Measurements from ENCODE around the gene YARS1.
"Not testable (repeated sequence)": the region's sequence is repeated elsewhere in the genome, so short reads cannot be mapped to it uniquely, and the experiment has no call there.

YARS1 gene

DNA sequence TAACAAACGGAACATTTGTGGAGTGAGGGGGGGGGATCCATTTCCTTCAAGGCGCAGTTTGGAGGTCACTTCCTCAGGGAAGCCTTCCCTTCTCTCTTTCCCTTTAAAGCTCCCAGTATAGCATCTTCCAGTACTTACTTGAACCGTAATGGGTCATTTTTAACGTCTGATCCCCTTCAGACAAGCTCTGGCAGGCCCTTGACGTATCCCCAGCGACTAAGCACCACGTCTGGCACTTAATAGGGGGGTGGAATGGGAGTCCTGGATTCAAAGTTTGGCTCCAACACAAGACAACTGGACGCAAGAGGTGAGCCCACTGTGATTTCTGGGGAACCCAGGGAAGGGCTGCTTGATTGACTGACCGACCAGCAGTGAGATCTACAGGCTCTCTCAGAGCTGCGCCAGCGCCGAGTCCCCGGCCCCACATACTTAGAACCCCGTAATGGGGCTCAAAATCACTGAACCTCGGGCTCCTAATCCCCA lies 441 bp downstream of the YARS1 start:
- DNase-seq: no peak

DNA sequence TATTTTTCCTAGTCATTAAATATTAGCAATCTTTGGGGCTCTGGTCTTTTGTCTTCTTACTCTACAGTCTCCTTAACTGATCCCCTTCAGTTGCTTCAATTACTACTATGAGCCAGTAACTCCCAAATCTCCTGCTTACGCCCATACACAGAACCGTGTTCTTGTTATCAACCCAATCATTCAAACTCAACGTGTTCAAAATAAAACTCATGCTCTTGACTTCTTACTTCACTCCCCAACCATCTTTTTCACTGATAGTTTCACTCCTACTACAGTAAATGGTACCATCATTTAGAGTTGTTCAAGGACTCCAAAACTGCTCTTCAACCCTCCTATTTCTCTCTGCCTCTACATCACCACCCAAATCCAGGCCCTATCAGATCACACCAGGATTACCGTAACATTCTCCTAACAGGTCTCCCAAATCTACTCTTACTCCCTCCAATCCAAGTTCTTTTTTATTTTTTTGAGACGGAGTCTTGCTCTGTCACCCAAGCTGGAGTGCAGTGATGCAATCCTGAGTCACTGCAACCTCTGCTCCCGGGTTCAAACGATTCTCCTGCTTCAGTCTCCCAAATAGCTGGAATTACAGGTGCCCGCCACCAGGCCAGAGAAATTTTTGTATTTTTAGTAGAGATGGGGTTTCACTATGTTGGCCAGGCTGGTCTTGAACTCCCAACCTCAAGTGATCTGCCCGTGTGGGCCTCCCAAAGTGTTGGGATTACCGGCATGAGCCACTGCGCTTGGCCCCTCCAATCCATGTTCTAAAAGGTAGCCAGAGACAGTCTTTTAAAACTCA lies 3.0 kb downstream of the YARS1 start:
- no peak for DNase-seq

DNA sequence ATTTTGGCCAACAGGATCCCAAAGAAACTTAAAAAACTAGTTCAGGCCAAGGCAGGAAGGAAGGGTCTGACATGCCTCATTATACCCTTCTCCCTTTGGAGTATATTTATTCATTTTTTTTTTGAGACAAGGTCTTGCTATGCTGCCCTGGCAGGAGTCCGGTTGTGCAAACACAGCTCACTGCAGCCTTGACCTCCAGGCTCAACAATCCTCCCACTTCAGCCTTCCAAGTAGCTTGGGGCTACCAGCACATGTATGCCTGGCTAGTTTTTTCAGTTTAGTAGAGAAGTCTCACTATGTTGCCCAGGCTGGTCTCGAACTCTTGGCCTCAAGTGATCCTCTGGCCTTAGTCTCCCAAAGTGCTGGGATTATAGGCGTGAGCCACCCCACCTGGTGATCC lies 5.2 kb downstream of the YARS1 start:
- no peak for DNase-seq

DNA sequence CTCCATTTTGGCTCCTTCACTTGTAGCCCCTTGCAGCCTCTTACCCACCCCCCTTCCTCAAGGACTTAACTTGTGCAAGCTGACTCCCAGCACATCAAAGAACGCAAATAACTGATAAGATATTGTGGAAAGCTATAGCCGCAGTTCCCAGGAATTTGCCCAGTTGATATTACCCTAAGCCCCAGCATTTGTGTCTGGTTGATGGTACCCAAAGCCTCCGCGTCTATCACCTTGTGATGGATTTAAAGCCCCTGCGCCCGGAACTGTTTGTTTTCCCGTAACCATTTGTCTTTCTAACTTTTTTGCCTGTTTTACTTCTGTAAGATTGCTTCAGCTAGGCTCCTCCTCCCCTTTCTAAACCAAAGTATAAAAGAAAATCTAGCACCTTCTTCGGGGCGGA lies 5.9 kb downstream of the YARS1 start:
- DNase-seq: no peak

DNA sequence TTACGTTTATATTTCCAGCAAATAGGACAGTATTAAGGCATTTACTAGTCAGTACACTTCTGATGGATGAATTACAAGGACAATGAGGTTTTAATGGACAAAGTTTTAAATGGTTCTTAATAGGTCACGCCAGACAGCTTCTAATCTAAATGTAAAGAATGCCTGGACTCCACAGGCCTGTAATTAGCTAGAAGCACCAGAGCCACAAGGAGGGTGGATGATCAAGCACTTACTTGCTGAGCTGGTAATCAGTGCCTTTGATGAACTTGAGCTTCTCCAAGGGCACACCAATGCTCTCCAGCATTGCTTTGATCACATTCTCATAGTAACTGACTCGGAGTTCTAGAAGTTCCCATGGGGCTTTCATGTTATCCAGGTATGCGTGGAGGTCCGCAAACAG lies 6.8 kb downstream of the YARS1 start:
- no peak for DNase-seq

DNA sequence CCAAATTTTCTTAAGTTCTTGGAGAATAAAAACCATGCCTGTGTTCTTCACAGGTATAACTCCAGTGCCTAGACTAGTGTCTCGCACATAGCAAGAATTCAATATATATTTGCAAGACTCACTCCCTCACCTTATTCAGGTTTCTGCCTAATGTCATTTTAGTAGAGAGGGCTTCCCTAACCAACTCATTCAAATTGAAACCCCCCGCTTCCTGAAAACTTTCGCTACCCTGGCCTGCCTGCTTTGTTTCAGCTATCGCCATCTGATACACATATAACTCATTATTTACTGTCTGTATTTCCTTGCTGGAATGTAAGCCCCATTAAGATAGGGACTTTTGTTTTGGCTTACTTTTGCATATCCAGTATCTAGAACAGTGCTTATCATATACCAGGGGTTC lies 8.6 kb downstream of the YARS1 start:
- DNase-seq: no peak

DNA sequence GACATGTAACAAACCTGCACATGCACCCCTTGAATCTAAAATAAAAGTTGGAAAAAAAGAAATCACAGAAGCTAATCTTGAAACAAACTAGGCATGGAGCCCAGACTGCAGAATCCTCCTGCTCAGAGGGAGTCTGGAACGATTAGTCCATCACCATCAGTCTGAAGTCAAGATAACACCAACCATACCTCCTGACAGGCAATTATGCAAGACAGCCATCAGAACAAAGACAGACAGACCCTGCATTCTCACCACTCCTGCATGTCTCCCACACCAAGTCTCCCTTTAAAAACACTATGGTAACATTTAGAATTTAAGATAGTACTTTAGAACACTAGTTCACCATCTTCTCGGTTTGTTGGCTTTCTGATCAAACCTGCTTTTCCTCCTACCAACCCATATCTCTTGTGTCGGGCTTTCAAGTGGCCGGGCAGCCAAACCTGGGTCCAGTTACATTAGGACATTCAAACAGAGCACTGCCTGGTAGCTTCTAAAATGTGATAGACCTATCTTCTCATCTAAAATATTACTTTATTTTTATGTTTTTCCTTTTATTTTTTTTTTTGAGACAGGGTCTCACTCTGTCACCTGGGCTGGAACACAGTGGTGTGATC lies 10.1 kb downstream of the YARS1 start:
- no peak for DNase-seq

DNA sequence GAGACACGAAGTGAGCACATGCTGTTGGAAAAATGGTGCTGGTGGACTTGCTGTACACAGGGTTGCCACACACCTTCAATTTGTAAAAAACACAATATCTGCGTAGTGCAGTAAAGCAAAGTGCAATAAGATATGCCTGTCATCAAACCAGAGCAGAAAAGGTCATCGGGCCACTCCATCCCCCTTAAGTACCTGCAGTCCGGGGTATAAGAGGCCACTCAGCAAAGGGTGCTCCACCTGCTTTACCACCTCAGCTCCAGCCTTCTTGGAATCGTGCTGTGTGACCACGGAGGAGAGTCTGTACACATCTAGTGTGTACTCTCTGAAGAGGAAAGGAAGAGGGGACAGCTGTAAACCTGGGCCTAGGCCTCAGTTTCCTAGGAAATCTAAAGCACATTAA lies 10.9 kb downstream of the YARS1 start:
- DNase-seq: no peak

DNA sequence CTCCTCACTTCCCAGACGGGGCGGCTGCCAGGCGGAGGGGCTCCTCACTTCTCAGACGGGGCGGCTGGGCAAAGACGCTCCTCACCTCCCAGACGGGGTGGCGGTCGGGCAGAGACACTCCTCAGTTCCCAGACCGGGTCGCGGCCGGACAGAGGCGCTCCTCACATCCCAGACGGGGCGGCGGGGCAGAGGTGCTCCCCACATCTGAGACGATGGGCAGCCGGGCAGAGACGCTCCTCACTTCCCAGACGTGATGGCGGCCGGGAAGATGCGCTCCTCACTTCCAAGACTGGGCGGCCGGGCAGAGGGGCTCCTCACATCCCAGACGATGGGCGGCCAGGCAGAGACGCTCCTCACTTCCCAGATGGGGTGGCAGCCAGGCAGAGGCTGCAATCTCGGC lies 12.7 kb downstream of the YARS1 start:
- not testable (repeated sequence) for DNase-seq

DNA sequence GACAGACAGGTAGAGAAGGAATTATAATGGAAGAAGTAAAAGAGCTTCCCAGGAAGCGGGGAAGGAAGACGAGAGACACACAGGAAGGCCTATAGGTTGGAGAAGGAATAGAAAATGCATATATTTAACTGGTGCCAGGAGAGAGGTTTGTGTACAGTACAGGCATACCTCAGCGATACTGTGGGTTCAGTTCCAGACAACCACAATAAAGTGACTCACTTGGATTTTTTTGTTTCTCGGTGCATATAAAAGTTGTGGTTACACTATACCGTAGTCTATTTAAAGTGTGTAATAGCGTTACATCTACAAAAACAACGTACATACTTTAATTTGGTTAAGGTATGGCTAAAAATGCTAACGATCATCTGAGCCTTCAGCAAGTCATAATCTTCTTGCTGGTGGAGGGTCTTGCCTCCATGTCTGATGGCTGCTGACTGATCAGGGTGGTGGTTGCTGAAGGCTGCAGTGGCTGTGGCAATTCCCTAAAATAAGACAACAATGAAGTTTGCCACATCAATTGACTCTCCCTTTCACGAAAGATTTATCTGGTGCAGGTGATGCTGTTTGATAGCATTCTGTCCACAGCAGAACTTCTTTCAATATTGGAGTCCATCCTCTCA lies 16.0 kb downstream of the YARS1 start:
- DNase-seq: peak; percentile 18

DNA sequence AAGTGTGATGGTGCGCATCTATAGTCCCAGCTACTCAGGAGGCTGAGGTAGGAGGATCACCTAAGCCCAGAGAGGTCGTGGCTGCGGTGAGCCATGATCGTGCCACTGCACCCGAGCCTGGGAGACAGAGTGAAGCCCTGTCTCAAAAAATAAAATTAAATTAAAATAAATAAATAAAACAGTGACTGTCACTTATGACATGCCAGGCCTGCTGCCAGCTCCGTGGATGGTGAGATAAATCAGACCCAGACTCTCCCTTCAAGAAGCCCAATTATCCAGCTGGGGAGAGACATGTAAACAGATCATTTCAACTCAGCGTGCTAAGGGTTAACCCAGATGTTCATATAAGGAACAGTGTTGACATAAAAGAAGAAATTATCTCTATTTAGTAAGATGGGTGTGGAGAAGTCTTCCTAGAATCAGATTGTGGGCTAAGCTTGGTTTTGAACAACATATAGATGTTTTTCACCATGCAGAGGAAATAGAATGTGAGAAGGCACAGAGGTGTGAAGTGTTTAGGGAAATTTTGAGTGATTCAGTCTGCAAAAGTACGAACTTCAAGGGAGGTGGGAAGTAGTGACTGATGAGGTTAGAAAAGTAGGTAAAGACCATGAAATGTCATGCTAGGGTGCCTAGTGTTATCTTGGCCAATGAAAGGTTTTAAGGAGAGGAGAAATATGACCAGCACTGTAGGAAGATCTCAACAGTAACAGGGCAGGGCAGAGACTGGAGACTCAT lies 18.3 kb downstream of the YARS1 start:
- no peak for DNase-seq

DNA sequence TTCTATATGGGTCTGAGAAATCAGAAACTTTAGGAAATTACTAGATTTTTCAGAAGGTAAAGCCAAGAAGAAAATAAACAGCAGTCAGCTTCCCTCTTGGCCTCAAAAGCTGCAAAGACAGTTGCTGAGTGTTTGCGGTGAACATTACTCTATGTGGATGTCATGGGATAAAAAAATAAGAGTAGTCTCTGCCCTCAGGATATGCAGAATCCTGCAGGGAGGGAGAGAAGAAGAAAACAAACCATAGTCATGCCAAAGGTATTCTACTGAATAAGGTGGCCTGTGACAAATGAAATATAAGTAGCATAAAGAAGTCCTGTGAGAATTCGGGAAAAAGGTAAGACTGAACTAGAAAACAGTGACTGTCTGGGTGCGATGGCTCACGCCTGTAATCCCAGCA lies 19.0 kb downstream of the YARS1 start:
- DNase-seq: no peak

DNA sequence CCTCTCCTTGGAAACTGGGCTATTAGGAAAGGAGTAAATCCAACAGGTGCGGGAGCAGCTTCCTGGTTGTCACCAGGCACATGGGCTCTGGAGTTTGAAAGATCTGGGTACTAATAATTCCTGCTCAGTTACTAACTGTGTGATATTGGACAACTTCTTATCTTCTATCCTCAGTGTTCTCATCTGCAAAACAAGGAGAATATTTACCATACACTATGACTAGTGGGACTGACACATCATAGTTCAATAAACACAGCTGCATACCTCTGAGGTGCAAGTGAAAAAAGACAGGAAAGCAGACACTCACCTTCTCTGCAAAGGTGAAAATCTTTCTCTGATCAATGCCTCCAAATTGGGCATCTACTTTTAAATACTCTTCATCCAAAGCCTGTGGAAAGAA lies 19.7 kb downstream of the YARS1 start:
- DNase-seq: no peak

DNA sequence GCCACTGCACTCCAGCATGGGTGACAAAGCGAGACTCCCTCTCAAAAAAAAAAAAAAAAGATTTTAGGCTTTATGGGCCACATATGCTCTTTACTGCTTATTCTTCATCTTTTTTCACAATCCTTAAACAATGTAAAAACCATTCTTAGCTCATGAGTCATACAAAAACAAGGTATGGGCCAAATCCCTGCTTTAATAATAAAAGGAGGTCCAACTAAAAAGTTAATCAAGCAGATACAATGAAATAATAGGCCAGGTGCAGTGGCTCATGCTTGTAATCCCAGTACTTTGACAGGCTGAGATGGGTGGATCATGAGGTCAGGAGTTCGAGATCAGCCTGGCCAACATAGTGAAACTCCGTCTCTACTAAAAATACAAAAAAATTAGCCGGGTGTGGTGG lies 21.4 kb downstream of the YARS1 start:
- not testable (repeated sequence) for DNase-seq

DNA sequence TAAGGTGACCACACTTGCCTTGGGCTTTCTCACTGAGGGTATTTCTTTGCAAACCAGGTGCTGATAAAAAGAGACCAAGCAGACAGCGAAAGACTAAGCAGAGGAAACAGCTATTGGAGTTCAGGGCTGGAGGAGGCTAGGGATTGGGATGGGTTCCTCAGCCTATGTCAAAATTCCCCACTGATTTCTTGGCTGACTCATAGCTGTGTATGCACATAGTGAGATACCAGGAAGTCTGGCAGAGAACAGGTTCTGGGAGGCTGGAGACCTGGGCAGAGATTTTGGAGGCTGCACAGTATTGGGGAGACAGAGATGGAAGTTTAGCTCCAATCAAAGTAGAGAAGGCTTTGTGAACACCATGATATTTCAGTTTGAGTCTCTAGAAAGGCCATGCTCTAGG lies 25.3 kb downstream of the YARS1 start:
- no peak for DNase-seq

DNA sequence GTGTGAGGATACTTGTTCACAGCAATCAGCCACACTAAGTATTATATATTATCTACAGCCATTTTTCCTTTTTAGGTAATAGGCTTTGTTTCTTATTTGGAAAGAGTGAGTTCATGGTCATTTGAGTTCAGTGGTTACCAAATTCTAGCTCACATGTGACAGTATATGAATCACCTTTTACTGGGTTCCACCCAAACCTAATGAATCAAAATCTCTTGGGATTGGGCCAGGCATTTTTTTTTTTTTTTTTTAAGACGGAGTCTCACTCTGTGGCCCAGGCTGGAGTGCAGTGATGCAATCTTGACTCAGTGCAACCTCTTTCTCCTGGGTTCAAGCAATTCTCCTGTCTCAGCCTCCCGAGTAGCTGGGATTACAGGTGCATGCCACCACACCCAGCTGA lies 27.8 kb downstream of the YARS1 start:
- DNase-seq: not testable (repeated sequence)

DNA sequence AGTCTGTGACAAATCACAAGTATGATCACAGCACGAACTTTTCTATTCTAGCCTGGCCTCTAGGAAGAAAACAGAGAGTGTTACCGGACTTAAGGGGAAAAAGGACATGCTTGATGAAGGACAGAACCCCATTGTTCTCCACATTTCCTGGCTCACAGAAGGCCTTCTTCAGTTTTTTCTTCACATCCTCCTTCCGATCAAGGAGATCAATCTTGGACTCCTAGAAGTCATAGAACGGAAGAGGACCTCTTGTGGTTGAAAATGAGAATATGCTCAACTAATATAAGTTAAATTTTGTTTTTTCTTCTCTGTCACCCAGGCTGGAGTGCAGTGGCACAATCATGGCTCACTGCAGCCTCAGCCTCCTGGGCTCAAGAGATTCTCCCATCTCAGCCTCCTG lies 30.3 kb downstream of the YARS1 start:
- no peak for DNase-seq

DNA sequence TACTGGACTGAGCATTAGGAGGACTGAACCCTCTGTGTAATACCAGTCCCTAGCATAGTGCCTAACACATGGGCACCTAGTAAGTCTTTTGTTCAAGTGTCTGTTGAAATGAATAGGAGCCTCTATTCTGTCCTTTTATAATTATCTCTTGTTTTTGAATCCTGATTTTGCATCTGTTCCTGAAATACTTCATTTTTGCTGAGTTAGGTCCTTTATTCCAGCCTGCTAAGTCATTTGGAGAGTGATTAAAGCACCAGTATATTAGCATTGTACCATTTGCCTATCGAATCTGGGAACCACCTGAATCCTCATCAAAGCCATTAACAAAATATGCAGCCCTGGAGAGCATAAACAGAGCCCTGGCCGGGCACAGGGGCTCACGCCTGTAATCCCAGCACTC lies 32.3 kb downstream of the YARS1 start:
- no peak for DNase-seq

DNA sequence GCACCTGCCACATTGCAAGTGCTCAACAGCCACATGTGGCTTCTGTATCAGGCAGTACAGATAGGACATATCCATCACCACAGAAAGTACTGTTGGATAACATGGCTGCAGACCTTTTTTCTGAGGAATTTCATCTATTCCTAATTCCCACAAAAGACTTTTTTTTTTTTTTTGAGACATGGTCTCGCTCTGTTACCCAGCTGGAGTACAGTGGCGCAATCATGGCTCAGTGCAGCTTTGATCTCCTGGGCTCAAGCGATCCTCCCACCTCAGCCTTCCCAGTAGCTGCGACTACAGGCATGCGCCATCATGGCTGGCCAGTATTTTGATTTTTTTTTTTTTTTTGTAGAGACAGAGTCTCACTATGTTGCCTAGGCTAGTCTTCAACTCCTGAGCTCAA lies 33.3 kb downstream of the YARS1 start:
- DNase-seq: no peak

DNA sequence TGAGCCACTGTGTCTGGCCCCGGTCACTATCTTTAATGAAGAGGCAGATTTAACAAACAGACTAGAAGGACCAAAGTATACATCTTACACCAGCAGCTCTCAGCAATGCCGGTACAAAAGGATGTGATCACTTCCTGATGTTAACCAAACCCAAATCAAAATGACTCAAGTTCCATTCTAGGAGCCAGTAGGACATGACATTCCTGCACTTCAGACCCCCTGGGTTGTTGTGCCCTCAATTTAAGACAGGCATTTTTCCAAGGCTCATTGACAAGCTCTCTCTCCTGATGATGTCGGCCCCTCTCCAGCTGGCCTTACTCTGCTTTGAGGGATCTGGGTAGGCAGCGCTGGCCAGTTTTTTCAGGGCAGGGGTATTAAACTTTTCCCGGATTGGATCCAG lies 35.1 kb downstream of the YARS1 start:
- DNase-seq: no peak

DNA sequence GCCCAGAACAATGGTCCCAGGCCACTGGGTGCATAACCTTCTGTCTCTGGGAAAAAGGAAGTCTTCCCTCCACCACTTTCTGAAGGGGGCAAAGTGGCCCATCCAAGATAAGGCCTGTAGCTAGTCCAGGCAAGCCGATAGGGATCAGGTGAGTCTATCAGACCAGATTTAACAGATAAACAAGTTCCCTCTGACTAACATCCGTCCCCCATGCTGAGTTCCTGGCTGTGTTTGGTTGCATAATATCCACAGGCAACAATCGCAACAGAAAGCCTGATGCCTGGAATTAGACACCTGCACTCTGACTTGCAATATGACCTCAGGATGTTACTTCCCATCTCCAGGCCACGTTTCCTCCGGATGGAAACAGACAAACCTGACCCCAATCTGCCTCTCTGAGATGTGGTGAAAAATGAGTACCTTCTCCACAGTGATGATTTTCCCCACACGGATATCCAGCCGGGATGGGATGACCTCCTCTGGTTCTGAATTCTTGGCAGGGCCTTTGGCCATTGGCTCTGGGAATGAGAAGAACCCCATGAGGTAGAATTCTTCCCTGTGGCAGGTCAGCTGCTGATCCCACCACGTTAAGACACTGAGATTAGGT lies 36.4 kb downstream of the YARS1 start:
- no peak for DNase-seq

DNA sequence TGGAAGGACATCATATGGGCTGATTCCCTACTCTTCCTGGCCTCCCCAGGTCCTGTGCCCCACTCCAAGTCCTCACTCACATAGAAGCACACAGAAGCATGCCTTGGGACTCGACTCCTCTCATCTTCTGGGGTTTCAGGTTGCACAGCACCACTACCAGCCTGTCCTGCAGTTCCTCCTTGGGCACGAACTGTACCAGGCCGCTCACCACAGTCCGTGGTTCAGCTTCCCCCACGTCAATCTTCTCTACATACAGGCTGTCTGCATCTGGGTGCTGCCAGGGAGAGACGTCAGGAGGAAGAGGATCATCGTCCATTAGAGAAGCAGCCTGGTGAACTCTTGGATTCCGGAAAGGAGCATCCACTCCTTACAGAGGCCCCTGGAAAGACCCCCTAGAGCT lies 37.2 kb downstream of the YARS1 start:
- no peak for DNase-seq

DNA sequence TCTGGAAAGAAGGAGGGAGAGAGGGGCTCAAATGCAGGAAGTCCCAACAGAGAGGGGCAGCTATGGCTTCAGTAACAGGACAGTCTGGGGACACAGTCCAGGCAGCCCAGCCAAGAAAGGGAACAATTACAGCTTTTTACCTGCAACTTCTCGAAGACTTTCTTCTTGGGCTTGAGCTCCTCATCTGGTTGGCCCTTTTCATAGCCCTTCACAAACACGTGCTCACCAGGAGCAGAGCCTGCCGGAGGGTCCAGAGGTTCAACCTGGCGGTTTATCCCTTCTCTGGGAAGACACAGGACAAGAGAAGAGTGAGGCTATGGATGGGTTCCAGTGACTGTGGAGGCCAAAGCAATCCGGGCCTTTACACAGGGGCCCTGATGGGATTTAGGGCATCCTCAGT lies 37.9 kb downstream of the YARS1 start:
- no peak for DNase-seq
